KMS-11 (cell line): ENCODE measurements around the gene HLA-DOB.

Source experiments
- H2AFZ ChIP-seq: fragments of 200-600 bp; sonication (generic); 2 replicates; pipeline ENCODE4 v1.6.1; 2016; ENCODE audit warnings: antibody characterized with exemption, mixed run types, low read depth
- H3K27ac ChIP-seq: fragments of 200-600 bp; sonication (generic); 2 replicates; pipeline ENCODE4 v1.6.1; 2016; ENCODE audit warnings: mild to moderate bottlenecking, mixed run types
- H3K27me3 ChIP-seq: fragments of 200-600 bp; sonication (generic); 2 replicates; pipeline ENCODE4 v1.6.1; 2017; ENCODE audit warnings: mild to moderate bottlenecking, low read depth, mixed run types, moderate library complexity; ENCODE audit not compliant: insufficient read depth
- H3K36me3 ChIP-seq: fragments of 200-600 bp; sonication (generic); 2 replicates; pipeline ENCODE4 v1.6.1; 2017; ENCODE audit warnings: mild to moderate bottlenecking, mixed run types; ENCODE audit not compliant: insufficient read depth
- H3K4me1 ChIP-seq: fragments of 200-600 bp; sonication (generic); 2 replicates; pipeline ENCODE4 v1.6.1; 2016; ENCODE audit warnings: mild to moderate bottlenecking, low read depth, mixed run types; ENCODE audit not compliant: poor library complexity, severe bottlenecking
- H3K4me2 ChIP-seq: fragments of 200-600 bp; sonication (generic); 2 replicates; pipeline ENCODE4 v1.7.0; 2016; ENCODE audit warnings: mild to moderate bottlenecking, mixed run types
- H3K4me3 ChIP-seq: fragments of 200-600 bp; sonication (generic); IDR thresholded peaks from 2 replicates; pipeline ENCODE4 v1.6.1; 2017; ENCODE audit warnings: low read depth, low read length, mixed read lengths; ENCODE audit not compliant: insufficient read depth
- H3K79me2 ChIP-seq: fragments of 200-600 bp; sonication (generic); 2 replicates; pipeline ENCODE4 v1.6.1; 2016; ENCODE audit warnings: low read depth, mixed run types; ENCODE audit not compliant: insufficient read depth
- H3K9ac ChIP-seq: fragments of 200-600 bp; sonication (generic); 2 replicates; pipeline ENCODE4 v1.6.1; 2016; ENCODE audit warnings: mild to moderate bottlenecking, mixed run types
- H4K20me1 ChIP-seq: fragments of 200-600 bp; sonication (generic); 2 replicates; pipeline ENCODE4 v1.6.1; 2016; ENCODE audit warnings: mild to moderate bottlenecking, mixed run types; ENCODE audit not compliant: insufficient read depth
- TF ChIP-seq, protein P1 (sequence below): fragments of 200-600 bp; sonication (generic); conservative IDR thresholded peaks from 2 replicates; pipeline ENCODE4 v1.6.1; 2017; ENCODE audit warnings: low read depth, mild to moderate bottlenecking, antibody characterized with exemption, low read length, moderate library complexity, mixed read lengths

Gene HLA-DOB

GRCh38 chr6:32849126-32849525 is 32.3 kb upstream of the HLA-DOB start:
- Histone ChIP-seq H3K4me2 (no peak overlapping the region), H3K4me1 (peaks cover 36% of the 10 kb centered on the region), H3K79me2 (peaks cover 12% of the 10 kb centered on the region; the same call in 1 of the 2 replicates), H2AFZ (no peak overlapping the region), H3K4me3 (no peak overlapping the region), H3K27me3 (no peaks in the 10 kb centered on the region), H3K9ac (no peak overlapping the region), H3K36me3 (no peaks in the 10 kb centered on the region; the same call in 1 of the 2 replicates), H3K27ac (no peak overlapping the region), H4K20me1 (no peaks in the 10 kb centered on the region)
- TF ChIP-seq, protein P1, sequence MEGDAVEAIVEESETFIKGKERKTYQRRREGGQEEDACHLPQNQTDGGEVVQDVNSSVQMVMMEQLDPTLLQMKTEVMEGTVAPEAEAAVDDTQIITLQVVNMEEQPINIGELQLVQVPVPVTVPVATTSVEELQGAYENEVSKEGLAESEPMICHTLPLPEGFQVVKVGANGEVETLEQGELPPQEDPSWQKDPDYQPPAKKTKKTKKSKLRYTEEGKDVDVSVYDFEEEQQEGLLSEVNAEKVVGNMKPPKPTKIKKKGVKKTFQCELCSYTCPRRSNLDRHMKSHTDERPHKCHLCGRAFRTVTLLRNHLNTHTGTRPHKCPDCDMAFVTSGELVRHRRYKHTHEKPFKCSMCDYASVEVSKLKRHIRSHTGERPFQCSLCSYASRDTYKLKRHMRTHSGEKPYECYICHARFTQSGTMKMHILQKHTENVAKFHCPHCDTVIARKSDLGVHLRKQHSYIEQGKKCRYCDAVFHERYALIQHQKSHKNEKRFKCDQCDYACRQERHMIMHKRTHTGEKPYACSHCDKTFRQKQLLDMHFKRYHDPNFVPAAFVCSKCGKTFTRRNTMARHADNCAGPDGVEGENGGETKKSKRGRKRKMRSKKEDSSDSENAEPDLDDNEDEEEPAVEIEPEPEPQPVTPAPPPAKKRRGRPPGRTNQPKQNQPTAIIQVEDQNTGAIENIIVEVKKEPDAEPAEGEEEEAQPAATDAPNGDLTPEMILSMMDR = no peak

DNA sequence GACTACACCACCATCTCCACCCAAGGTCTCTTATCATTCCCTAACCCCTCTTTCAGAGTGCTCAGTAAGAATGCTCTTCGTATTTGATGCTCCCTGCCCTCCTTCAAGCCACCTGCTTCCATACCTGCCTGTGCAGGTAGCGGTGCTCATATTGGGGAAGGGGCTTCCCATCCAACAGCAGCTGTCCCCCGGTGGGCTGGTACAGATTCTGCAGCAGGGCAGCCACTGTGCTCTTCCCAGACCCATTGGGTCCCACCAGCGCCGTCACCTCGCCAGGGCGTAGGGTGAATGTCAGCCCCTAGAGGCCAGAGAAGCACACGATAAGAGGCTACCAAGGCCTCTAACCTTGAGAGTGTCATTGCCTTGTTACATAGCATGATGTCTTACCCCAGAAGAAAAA is 31.0 kb upstream of the HLA-DOB start:
- peaks cover 20% of the 10 kb centered on the region; the same call in 1 of the 2 replicates for H3K79me2 ChIP-seq

GRCh38 chr6:32847004-32847403 is 30.2 kb upstream of the HLA-DOB start:
- H3K27me3 ChIP-seq = no peaks in the 10 kb centered on the region
- no peak overlapping the region for H3K4me2 ChIP-seq
- peaks cover 46% of the 10 kb centered on the region for H3K4me1 ChIP-seq
- no peak overlapping the region for H3K27ac ChIP-seq
- H3K36me3 ChIP-seq = peaks cover 3% of the 10 kb centered on the region
- TF ChIP-seq, protein P1 = no peak
- no peak overlapping the region for H3K9ac ChIP-seq
- no peak overlapping the region for H3K4me3 ChIP-seq
- no peaks in the 10 kb centered on the region for H4K20me1 ChIP-seq
- H2AFZ ChIP-seq = no peak overlapping the region
- H3K79me2 ChIP-seq = peaks cover 19% of the 10 kb centered on the region; the same call in 1 of the 2 replicates

More for the DNA sequence above, 31.0 kb upstream of the HLA-DOB start:
- H3K4me1 ChIP-seq = peaks cover 41% of the 10 kb centered on the region
- H3K27ac ChIP-seq = no peak overlapping the region
- TF ChIP-seq, protein P1 = no peak
- no peak overlapping the region for H3K4me2 ChIP-seq
- no peaks in the 10 kb centered on the region for H3K27me3 ChIP-seq
- H4K20me1 ChIP-seq = no peaks in the 10 kb centered on the region
- H3K9ac ChIP-seq = no peak overlapping the region
- H3K36me3 ChIP-seq = no peaks in the 10 kb centered on the region; the same call in 1 of the 2 replicates
- H2AFZ ChIP-seq = no peak overlapping the region
- no peak overlapping the region for H3K4me3 ChIP-seq

DNA sequence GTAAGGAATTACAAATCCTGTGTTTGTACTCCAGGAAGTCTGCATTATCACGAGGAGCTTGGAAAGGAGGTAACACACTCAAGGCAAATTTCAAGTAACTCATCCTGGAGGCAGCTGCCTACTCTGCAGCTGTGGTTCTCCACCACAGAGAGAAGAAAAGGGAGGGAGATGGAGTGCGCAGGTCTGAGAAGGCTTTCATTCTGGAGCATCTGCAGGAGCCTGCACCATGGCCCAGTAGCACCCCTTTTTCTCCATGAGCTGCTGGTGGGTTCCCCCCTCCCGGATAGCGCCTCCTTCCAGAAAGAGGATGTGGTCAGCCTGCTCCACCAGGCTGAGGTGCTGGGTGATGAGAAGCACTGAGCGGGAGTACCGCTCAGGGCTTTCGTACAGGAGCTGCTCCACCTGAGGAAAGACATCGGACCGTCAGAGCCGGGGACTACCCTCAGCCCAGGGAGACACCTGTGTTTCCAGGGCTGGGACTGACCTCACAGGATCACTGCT is 28.6 kb upstream of the HLA-DOB start:
- Histone ChIP-seq H3K27me3 (no peaks in the 10 kb centered on the region), H3K27ac (peak overlapping the region; percentile 73), H3K36me3 (peaks cover 3% of the 10 kb centered on the region), H3K9ac (peak overlapping the region; percentile 84; the same call in 1 of the 2 replicates), H3K4me2 (peak overlapping the region; percentile 92), H3K4me1 (peaks cover 42% of the 10 kb centered on the region), H4K20me1 (no peaks in the 10 kb centered on the region), H2AFZ (no peak overlapping the region), H3K4me3 (no peak overlapping the region), H3K79me2 (peaks cover 11% of the 10 kb centered on the region; the same call in 1 of the 2 replicates)
- TF ChIP-seq, protein P1 = no peak
